HG03571 (cell line): ENCODE results near the gene CAPZA1.

Experiments
- ATAC-seq: cut with Tn5 transposase; IDR thresholded peaks from one replicate; pipeline ENCODE4 v1.9.1; 2021; ENCODE audit not compliant: unreplicated experiment

CAPZA1 gene

GRCh38 chr1:112700290-112701226 is 80.9 kb downstream of the CAPZA1 start:
- peak; percentile 33 for ATAC-seq

GRCh38 chr1:112701227-112702066 is 81.8 kb downstream of the CAPZA1 start:
- ATAC-seq = no peak

- ATAC-seq = no peak
These were observed 82.4 kb downstream of the CAPZA1 start for GRCh38 chr1:112702067-112702395.

GRCh38 chr1:112702420-112703261 is 83.0 kb downstream of the CAPZA1 start:
- no peak for ATAC-seq

GRCh38 chr1:112703706-112704105 is 84.1 kb downstream of the CAPZA1 start:
- no peak for ATAC-seq

- ATAC-seq = no peak
These were observed 84.8 kb downstream of the CAPZA1 start for GRCh38 chr1:112704391-112704933.

- ATAC-seq = peak; percentile 54
These were observed 85.4 kb downstream of the CAPZA1 start for GRCh38 chr1:112704934-112705627.

GRCh38 chr1:112706505-112707220 is 87.0 kb downstream of the CAPZA1 start, which contains the start of gene RHOC:
TSS of gene RHOC (minus strand) at chr1:112707127. CDS start at chr1:112703799, 3,328 bp downstream.
- peak; percentile 53 for ATAC-seq

- peak; percentile 52 for ATAC-seq
These were observed 87.8 kb downstream of the CAPZA1 start for GRCh38 chr1:112707221-112708001.

- ATAC-seq = no peak
These were observed 88.4 kb downstream of the CAPZA1 start for GRCh38 chr1:112708002-112708448.

- no peak for ATAC-seq
These were observed 88.9 kb downstream of the CAPZA1 start for GRCh38 chr1:112708489-112708888.

GRCh38 chr1:112710159-112710558 is 90.5 kb downstream of the CAPZA1 start:
- no peak for ATAC-seq

GRCh38 chr1:112710586-112710985 is 91.0 kb downstream of the CAPZA1 start:
- ATAC-seq = no peak

GRCh38 chr1:112711041-112711440 is 91.4 kb downstream of the CAPZA1 start:
- no peak for ATAC-seq

GRCh38 chr1:112711670-112712069 is 92.0 kb downstream of the CAPZA1 start:
- ATAC-seq = no peak

GRCh38 chr1:112712191-112712590 is 92.6 kb downstream of the CAPZA1 start:
- no peak for ATAC-seq

- no peak for ATAC-seq
These were observed 93.1 kb downstream of the CAPZA1 start for GRCh38 chr1:112712701-112713128.
